SK-N-SH (cell line): ENCODE data around the gene DCX.

Source experiments
- EP300 ChIP-seq, 2 experiments: IDR thresholded peaks; 2 replicates each; pipeline versions ENCODE4 v1.4.0 to v1.6.1; 2012; ENCODE audit warnings: borderline replicate concordance in 1 of 2, low read depth in 1 of 2, low read length in 1 of 2
- ZBTB33 ChIP-seq: IDR thresholded peaks from 2 replicates; pipeline ENCODE4 v1.4.0; 2012; ENCODE audit warnings: low read depth, borderline replicate concordance

- no peak for TF ChIP-seq EP300 (IDR thresholded peaks at IDR 0.05; ENCODE audit: borderline replicate concordance in 1 of 2, low read depth in 1 of 2, low read length in 1 of 2)
- TF ChIP-seq ZBTB33 = no peak
Observed at GRCh38 chrX:111411557-111411956, 435 bp downstream of the DCX start.
